ENCODE measurements around the gene BAG3.

DNA sequence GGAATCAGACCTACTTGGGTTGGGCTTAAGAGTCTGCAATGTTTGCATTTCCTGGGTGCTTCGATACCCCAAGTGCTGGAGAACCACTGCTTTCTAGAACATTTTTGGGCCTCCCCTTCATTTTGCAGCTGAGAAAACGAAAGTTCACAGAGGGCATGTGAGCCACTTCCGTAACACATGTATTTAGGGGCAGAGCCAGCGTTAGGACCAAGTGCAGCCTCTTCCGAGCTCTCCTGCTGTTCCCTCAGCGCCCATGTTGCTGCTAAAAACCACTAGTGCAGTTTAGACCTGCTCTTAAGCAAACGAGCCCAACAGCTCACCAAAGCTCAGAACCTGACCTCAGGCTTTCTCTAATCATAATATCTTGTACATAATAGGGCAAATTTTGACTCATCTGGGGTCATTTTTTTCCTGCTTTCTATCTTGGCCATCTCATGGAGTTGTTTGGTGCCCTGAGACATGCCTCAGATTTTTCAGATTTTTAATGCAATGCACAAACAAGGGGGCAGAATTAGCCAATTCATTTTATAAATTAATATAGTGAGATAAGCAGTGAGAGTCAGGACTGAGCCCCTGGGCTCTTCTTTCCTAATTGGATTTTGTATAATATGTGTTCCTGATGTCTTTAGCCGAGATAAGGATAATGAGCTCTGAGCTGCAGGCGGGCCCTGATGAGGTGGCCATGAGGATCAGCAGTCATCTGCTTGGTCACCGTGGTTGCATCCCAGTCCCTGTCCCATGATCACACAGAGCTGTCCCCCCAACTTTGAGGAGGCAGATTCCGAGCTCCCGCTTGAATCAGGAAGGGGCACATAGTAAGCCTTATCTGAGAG, 12.9 kb downstream of the BAG3 start:
- TF ChIP-seq EP300 (IDR thresholded peaks at IDR 0.05; ENCODE audit: borderline replicate concordance) (no peak), FOXM1 (IDR thresholded peaks at IDR 0.05; ENCODE audit: borderline replicate concordance, low read depth) (no peak), USF1 (IDR thresholded peaks at IDR 0.05) (no peak), YY1 (IDR thresholded peaks at IDR 0.05; ENCODE audit: low read depth) (no peak), TEAD4 (IDR thresholded peaks at IDR 0.05) (no peak), REST (IDR thresholded peaks at IDR 0.05; ENCODE audit: low read depth) (no peak), EGR1 (IDR thresholded peaks at IDR 0.05) (no peak)
